GM18858 (cell line): ENCODE measurements around the gene DDX52.
"Not testable (repeated sequence)": the region's sequence is repeated elsewhere in the genome, so short reads cannot be mapped to it uniquely, and the experiment has no call there.

Source experiments
- ATAC-seq: cut with Tn5 transposase; IDR thresholded peaks from one replicate; pipeline ENCODE4 v1.9.1; 2021; ENCODE audit not compliant: unreplicated experiment

DDX52 gene

GRCh38 chr17:37657202-37657601 lies 14.0 kb upstream of the DDX52 start:
- ATAC-seq, result no peak

DNA sequence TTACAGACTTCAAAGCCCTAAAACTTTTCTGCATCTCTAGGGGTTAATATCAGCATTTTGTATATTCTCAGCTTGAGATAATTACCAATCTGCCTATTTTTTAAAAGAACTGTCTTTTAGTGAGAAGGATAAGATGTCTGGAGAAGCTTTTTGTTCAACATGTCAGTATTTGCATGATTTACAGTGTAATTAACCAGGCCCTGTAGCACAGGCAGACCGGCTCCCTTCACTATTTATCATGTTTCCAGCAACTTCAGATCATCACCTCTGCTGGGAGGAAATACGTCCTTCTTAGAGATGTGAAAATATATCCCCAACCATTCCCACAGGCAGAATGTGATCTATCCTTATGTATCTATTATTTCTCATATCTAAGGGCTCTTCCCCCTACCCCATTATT lies 8.6 kb upstream of the DDX52 start:
- ATAC-seq, result no peak

GRCh38 chr17:37650419-37651003 lies 7.3 kb upstream of the DDX52 start:
- ATAC-seq, result no peak

DNA sequence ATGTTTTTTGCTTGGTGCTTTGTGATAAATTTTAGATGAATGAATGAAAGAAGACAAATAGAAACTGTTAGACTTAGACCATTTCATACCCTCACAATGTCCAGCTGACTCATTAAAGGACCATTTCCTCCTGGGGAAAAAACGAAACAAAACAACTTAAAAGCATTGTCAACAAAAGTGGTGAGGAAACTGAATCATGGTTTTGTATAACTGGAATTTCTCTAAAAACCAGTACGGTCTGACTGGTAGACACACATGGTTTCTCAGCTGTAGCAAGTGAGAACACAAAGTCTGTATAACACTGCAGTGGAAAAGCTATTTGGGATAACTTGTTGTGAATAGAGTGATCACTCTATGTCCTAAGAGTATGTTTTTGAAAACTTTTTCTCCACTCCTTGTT lies 5.3 kb upstream of the DDX52 start:
- no peak for ATAC-seq

DNA sequence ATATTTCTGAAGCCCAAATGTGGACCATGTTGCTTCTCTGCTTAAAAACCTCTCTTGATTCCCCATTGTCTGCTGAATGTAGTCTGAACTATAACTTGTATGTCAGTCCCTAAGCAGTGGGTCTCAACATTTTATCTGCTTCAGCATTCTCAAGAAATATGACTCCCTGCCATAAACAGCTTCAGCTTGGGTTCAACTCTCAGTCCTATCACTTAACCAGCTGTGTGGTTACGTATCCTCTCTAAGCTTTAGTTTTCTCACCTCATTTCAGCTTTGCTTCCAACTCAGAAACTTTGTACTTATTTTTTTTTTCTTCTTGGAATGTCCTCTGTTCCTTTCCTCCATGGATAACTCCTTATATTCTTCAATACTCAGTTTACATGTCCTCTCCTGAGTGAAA lies 4.6 kb upstream of the DDX52 start:
- no peak for ATAC-seq

DNA sequence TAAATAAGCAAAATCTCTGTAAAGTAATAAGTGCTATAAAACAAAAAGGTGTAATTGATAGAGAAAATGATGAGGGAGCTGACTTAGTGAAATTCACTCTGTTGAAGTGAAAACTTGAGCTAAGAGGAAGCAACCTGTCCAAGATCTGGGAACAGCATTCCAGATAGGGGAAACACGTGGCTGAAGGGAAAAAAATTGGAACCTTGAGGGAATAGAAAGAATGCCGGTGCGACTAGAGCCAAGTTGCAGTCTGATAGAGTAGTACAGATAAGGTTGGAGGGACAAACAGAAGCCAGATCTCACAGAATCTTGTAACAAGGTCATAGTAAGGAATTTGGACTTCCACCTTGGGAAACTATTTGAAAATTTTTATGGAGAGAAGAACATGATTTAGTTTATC lies 623 bp upstream of the DDX52 start:
- no peak for ATAC-seq

GRCh38 chr17:37642681-37643080 lies 565 bp downstream of the DDX52 start:
- no peak for ATAC-seq

- no peak for ATAC-seq
These were observed 3.2 kb downstream of the DDX52 start for GRCh38 chr17:37640015-37640414.

- no peak for ATAC-seq
These were observed 5.3 kb downstream of the DDX52 start for GRCh38 chr17:37637956-37638355.

DNA sequence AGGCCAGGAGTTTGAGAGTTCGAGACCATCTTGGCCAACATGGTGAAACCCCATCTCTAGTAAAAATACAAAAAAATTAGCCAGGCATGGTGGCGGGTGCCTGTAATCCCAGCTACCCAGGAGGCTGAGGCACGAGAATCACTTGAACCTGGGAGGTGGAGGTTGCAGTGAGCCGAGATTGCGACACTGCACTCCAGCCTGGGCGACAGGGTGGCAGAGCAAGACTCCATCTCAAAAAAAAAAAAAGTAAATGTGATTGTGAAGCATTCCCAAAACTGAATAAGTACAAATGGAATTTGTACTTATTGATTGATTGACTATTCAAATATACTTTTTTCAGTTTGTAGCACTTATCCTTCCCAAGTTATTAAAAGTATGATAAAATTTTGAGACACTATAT lies 26.8 kb downstream of the DDX52 start:
- ATAC-seq, result not testable (repeated sequence)

DNA sequence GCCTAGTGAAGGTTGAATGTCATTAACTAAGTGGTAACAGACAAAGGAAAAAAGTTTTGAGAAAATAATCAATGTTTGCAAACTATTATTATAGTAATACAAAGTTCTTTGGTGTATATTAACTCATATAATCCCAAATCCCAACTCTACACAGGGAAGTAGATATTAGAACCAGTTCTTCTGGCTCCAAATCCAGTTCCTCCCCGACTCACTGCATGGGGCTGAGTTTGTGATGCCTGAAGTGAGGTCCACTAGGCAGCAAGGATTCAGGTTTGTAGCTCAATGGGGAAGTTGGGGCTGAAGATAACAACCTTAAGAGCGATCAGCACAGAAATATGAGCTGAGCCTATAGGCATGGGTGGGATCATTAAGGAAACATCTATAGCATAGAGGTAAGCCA lies 28.4 kb downstream of the DDX52 start:
- no peak for ATAC-seq

DNA sequence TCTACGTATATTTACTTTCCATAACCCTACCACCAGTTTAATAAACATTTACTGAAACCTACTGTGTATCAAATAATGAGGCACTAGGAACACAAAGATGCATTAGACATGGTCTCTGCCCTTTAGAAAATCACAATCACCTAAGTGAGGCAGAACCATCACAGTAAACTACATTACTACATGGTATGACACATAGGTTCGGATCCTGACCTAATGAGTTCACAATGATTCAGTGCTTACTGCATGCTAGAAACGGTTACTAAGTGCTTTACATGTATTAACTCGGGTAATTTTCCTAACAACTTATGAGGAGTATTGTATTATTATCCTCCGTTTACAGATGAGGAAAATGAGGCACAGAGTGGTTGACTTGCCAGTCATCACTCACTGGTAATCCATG lies 28.9 kb downstream of the DDX52 start:
- no peak for ATAC-seq

GRCh38 chr17:37610971-37611370 lies 32.3 kb downstream of the DDX52 start:
- no peak for ATAC-seq

DNA sequence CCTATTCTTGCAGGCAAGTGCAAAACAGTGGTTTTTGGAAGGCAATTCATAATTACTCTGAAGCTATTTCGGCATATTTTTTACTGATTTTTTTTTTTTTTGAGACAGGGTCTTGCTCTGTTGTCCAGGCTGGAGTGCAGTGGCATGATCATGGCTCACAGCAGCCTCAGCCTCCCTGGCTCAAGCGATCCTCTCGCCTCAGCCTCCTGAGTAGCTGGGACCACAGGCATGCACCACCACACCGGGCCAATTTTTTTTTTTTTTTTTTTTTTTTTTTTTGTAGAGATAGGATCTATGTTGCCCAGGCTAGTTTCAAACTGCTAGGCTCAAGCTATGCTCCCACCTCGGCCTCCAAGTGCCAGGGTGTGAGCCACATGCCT lies 33.2 kb downstream of the DDX52 start:
- ATAC-seq, result not testable (repeated sequence)

DNA sequence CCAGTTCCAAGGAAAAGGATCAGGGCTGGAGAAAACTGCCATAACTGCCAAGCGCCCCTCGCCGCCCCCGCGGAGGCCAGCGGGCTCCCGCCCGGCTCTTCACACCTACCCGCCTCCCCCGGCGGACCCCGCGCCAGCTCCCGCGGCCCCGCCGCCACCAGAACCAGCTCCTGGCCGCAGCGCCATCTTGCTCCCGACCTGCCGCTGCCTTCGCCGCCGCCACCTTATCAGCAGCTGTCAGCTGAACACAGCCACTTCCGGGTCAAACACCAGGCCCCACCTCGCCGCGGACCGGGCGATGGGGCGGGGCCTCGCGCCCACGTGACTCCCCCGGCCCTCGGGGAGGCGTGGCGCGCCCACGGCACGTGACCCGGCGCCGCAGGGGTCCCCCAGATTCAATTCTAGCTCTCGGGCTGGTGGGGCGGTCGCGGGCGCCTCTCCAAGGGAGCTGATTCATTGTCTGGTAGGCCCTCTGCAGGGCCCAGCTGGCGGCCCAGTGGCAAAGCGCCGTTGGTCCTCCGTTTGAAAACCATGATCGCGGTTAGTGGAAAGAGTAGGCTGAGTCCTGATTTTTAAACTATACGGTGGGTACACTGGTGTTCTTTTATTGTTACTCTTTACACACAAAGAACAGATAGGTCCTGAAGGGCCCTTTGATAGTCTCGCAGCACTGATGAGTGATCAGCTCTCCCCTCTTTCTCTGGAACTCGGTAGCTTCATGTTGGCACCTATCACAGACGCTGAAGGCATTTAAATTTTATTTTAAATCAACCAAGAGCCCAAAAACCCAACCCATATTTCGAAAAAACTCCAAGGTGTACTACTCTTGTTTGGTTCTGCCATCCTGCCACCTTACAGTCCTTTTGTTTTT lies 33.8 kb downstream of the DDX52 start, which contains the start of gene SYNRG:
Gene SYNRG, minus strand, starts transcription at position 249 of the 871 bp plus-strand sequence. Its CDS starts 63 bp downstream, at position 186.
- peak; percentile 62 for ATAC-seq

GRCh38 chr17:37608351-37609169 lies 34.7 kb downstream of the DDX52 start:
- ATAC-seq, result no peak

DNA sequence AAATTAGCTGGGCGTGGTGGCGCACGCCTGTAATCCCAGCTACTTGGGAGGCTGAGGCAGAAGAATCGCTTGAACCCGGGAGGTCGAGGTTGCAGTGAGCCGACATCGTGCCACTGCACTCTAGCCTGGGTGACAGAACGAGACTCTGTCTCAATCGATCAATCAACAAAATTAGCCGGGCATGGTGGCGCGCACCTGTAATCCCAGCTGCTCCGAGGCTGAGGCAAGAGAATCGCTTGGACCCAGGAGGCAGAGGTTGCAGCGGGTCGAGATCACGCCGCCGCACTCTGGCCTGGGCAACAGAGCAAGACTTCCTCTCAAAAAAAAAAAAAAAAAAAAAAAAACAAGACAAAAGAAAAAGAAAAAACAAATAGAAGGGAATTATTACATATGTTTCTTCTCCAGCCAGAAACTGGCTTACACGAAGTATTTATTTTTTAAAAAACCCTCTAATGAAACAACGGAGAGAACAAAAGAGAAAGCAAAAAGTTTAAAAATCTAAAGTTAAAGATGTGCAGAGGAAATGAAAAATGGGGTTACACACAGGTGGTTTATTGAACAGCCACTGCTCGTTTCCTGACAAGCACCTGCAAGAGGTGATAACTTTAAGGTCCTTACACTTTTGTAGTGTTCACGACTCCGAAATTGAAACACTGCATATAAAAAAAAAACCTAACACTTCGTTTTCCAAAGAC lies 35.5 kb downstream of the DDX52 start:
- ATAC-seq, result no peak

GRCh38 chr17:37605813-37606505 lies 37.3 kb downstream of the DDX52 start:
- no peak for ATAC-seq

DNA sequence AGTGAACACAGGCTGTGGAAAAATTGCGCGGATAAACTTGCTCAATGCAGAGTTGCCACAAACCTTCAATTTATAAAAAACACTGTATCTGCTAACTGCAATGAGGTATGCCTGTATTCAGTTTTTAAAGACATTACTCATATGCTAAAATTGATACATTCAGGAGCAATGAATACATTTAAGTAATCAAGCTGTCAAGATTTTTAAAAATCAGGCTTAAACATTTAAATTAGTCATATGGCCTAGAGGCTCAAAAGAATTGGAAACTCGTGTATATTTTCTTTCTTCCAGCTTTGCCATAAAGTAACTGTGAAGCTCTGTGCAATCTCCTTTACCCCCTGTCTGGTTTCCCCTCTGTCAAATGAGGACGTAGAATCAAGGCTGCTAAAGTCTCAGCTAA lies 38.2 kb downstream of the DDX52 start:
- no peak for ATAC-seq

DNA sequence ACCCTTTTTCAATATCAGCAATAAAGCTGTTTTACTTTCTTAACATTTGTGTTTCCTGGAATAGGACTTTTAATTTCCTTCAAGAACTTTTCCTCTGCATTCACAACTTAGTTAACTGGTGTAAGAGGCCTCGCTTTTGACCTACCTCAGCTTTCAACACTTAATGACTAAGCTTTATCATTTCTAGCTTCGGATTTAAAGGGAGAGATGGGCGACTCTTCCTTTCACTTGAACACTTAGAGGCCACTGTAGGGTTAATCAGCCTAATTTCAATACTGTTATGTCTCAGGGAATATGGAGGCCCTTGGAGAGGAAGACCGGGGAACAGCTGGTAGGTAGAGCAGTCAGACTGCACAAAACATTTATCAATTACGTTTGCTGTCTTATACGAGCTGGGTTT lies 38.7 kb downstream of the DDX52 start:
- no peak for ATAC-seq

DNA sequence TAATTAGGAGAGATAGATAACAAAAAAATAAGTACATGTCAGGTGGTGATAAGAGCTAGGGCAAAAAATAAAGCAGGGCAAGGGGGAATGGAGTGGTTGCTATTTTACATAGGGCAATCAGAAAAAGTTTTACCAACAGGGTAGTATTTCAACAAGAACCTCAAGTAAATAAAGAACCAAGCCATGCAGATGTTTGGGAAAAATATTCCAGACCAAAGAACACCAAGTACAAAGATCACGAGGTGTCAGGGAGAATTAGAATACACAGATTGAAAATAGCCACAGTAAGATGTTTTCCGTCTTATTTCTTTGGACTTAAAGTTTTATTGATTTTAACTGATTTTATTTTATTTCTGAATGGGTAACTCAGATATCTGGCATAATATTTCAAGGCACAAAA lies 45.1 kb downstream of the DDX52 start:
- no peak for ATAC-seq
